ENCODE data around the gene LRCH1.

DNA sequence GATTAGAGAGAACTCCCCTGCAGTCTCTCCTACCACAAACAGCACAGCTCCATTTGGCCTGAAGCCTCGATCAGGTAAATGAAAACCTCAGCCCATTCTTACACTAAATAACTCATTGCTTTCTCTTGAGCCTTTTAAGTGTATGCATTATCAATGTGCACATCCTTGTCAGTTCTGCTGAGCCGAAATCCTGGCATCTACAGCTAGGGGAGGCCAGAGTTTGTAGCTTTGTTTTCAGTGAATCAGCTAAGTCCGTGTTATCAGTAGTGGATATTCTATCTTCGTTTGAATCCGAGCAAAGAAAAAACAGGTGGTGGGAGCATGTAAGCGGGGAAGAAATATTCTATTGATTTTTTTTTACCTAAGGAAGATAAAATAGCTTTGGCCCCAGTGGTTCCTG is 159.6 kb downstream of the LRCH1 start:
- TF ChIP-seq POLR2A (IDR thresholded peaks at IDR 0.05; ENCODE audit: low read depth, low read length) = no peak
- TF ChIP-seq, protein P1, sequence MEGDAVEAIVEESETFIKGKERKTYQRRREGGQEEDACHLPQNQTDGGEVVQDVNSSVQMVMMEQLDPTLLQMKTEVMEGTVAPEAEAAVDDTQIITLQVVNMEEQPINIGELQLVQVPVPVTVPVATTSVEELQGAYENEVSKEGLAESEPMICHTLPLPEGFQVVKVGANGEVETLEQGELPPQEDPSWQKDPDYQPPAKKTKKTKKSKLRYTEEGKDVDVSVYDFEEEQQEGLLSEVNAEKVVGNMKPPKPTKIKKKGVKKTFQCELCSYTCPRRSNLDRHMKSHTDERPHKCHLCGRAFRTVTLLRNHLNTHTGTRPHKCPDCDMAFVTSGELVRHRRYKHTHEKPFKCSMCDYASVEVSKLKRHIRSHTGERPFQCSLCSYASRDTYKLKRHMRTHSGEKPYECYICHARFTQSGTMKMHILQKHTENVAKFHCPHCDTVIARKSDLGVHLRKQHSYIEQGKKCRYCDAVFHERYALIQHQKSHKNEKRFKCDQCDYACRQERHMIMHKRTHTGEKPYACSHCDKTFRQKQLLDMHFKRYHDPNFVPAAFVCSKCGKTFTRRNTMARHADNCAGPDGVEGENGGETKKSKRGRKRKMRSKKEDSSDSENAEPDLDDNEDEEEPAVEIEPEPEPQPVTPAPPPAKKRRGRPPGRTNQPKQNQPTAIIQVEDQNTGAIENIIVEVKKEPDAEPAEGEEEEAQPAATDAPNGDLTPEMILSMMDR (conservative IDR thresholded peaks at IDR 0.05; ENCODE audit: low read depth, low read length) = no peak
- TF ChIP-seq BHLHE40 (IDR thresholded peaks at IDR 0.05; ENCODE audit: low read depth, low read length) = no peak
- TF ChIP-seq CEBPB (IDR thresholded peaks at IDR 0.05; ENCODE audit: low read depth, low read length) = no peak
- no peak for TF ChIP-seq RCOR1 (IDR thresholded peaks at IDR 0.05; ENCODE audit: insufficient replicate concordance, low read length)
- TF ChIP-seq MAZ (IDR thresholded peaks at IDR 0.05; ENCODE audit: borderline replicate concordance, low read depth, low read length) = no peak
- no peak for TF ChIP-seq CHD1 (IDR thresholded peaks at IDR 0.05; ENCODE audit: low read depth, low read length)
- TF ChIP-seq RAD21 (IDR thresholded peaks at IDR 0.05; ENCODE audit: low read length) = no peak
- TF ChIP-seq RFX5 (IDR thresholded peaks at IDR 0.05; ENCODE audit: low read depth, low read length) = no peak
- no peak for TF ChIP-seq MXI1 (IDR thresholded peaks at IDR 0.05; ENCODE audit: borderline replicate concordance, low read depth, low read length)
- no peak for TF ChIP-seq SMC3 (IDR thresholded peaks at IDR 0.05; ENCODE audit: low read depth, low read length)
- TF ChIP-seq ELK1 (IDR thresholded peaks at IDR 0.05; ENCODE audit: borderline replicate concordance, low read depth, low read length) = no peak
- no peak for TF ChIP-seq MAFK (IDR thresholded peaks at IDR 0.05; ENCODE audit: low read depth, low read length)
